IMR-90 (cell line): ENCODE results near the gene WNT7B. TPM values are rescaled to one million over a fixed set of nuclear protein-coding genes. Genes with fewer than 3 reads are reported as not detected.

Experiments used
- ATAC-seq: fragments of 200-7000 bp; cut with Tn5 transposase; 2 replicates; pipeline ENCODE4 v1.9.1; 2020; ENCODE audit warnings: low read depth, mild to moderate bottlenecking, moderate library complexity
- BruUV-seq: library from RNA; stranded (reverse); fragments of 400-500 nt; replicated peaks from 2 replicates; lab custom pipeline; 2021; lab: Mats Ljungman, UMichigan
- CTCF ChIA-PET: fragments of 300-600 bp; formaldehyde crosslinking; extraction: SDS; loops from one replicate; lab custom pipeline; 2021; ENCODE audit warnings: antibody characterized with exemption; lab: Yijun Ruan, JAX
- POLR2A ChIA-PET: fragments of 300-600 bp; sonication (Branson Sonifier 250); formaldehyde crosslinking; loops from one replicate; lab custom pipeline; 2022; ENCODE audit warnings: antibody characterized with exemption; ENCODE audit not compliant: unreplicated experiment; lab: Charles Lee
- DNase-seq: peaks from one replicate; pipeline ENCODE4 v3.0.0; 2013
- H2AFZ ChIP-seq: replicated peaks from 2 replicates; pipeline ENCODE3; 2013; ENCODE audit warnings: low read length, mild to moderate bottlenecking; ENCODE audit not compliant: poor library complexity
- H2AK5ac ChIP-seq: 2 replicates; pipeline ENCODE4 v1.6.1; 2013; ENCODE audit warnings: low read depth, low read length, inconsistent platforms
- H2AK9ac ChIP-seq: replicated peaks from 2 replicates; pipeline ENCODE3; 2013; ENCODE audit warnings: mild to moderate bottlenecking, low read depth, low read length, moderate library complexity; ENCODE audit not compliant: poor library complexity
- H2BK120ac ChIP-seq: 2 replicates; pipeline ENCODE4 v1.6.1; 2013; ENCODE audit warnings: low read depth, low read length, inconsistent platforms
- H2BK15ac ChIP-seq: 3 replicates; pipeline ENCODE4 v1.6.1; 2013; ENCODE audit warnings: low read depth, low read length, inconsistent platforms
- H2BK20ac ChIP-seq: 2 replicates; pipeline ENCODE4 v1.6.1; 2013; ENCODE audit warnings: low read depth, mild to moderate bottlenecking, inconsistent platforms, low read length, moderate library complexity
- H2BK5ac ChIP-seq: 2 replicates; pipeline ENCODE4 v1.6.1; 2013; ENCODE audit warnings: mild to moderate bottlenecking, low read depth, low read length, inconsistent platforms; ENCODE audit not compliant: poor library complexity, severe bottlenecking
- H3K14ac ChIP-seq: replicated peaks from 2 replicates; pipeline ENCODE4 v1.6.1; 2013; ENCODE audit warnings: low read depth, low read length, inconsistent platforms
- H3K18ac ChIP-seq: 2 replicates; pipeline ENCODE4 v1.6.1; 2013; ENCODE audit warnings: low read depth, low read length, control low read depth
- H3K23ac ChIP-seq: 2 replicates; pipeline ENCODE4 v1.6.1; 2013; ENCODE audit warnings: low read depth, low read length, inconsistent platforms
- H3K27ac ChIP-seq: 2 replicates; pipeline ENCODE4 v1.5.1; 2013; ENCODE audit warnings: mild to moderate bottlenecking, control low read depth, low read length; ENCODE audit not compliant: insufficient read depth
- H3K27me3 ChIP-seq: 2 replicates; pipeline ENCODE4 v1.6.1; 2013; ENCODE audit warnings: low read length; ENCODE audit not compliant: control insufficient read depth, insufficient read depth
- H3K36me3 ChIP-seq: 2 replicates; pipeline ENCODE4 v1.6.1; 2013; ENCODE audit warnings: low read length, mixed read lengths; ENCODE audit not compliant: control insufficient read depth, insufficient read depth
- H3K4ac ChIP-seq: 2 replicates; pipeline ENCODE4 v1.6.1; 2013; ENCODE audit warnings: low read depth, low read length, inconsistent platforms
- H3K4me1 ChIP-seq: 2 replicates; pipeline ENCODE4 v1.6.1; 2013; ENCODE audit warnings: low read length, mixed read lengths; ENCODE audit not compliant: control insufficient read depth, insufficient read depth
- H3K4me2 ChIP-seq: 2 replicates; pipeline ENCODE4 v1.6.1; 2013; ENCODE audit warnings: low read depth, mild to moderate bottlenecking, control low read depth, low read length, moderate library complexity
- H3K4me3 ChIP-seq: 2 replicates; pipeline ENCODE4 v1.5.1; 2013; ENCODE audit warnings: low read depth, mild to moderate bottlenecking, control low read depth, low read length, moderate library complexity; ENCODE audit not compliant: insufficient read depth
- H3K56ac ChIP-seq: 2 replicates; pipeline ENCODE4 v1.6.1; 2013; ENCODE audit warnings: low read length, inconsistent platforms; ENCODE audit not compliant: insufficient read depth; ENCODE audit errors: extremely low read depth
- H3K79me1 ChIP-seq, 2 experiments: 2 replicates each; pipeline ENCODE4 v1.6.1; 2013; ENCODE audit warnings: low read length in 2 of 2, inconsistent platforms in 1 of 2, low read depth in 1 of 2
- H3K9ac ChIP-seq: 2 replicates; pipeline ENCODE4 v1.6.1; 2013; ENCODE audit warnings: low read depth, low read length, control low read depth
- H3K9me1 ChIP-seq: 2 replicates; pipeline ENCODE4 v1.6.1; 2013; ENCODE audit warnings: low read length, inconsistent platforms; ENCODE audit not compliant: insufficient read depth
- H3K9me3 ChIP-seq: 2 replicates; pipeline ENCODE4 v1.6.1; 2013; ENCODE audit warnings: low read length; ENCODE audit not compliant: control insufficient read depth, insufficient read depth
- H4K20me1 ChIP-seq: 2 replicates; pipeline ENCODE4 v1.6.1; 2013; ENCODE audit warnings: low read length, inconsistent platforms; ENCODE audit not compliant: insufficient read depth
- H4K5ac ChIP-seq: 2 replicates; pipeline ENCODE4 v1.6.1; 2013; ENCODE audit warnings: mild to moderate bottlenecking, low read depth, low read length, control low read depth
- H4K8ac ChIP-seq, 2 experiments: 2 replicates each; pipeline ENCODE4 v1.6.1; 2013; ENCODE audit warnings: low read depth in 2 of 2, low read length in 2 of 2, control low read depth in 1 of 2, inconsistent platforms in 1 of 2
- H4K91ac ChIP-seq: 2 replicates; pipeline ENCODE4 v1.6.1; 2013; ENCODE audit warnings: low read depth, low read length, inconsistent platforms; ENCODE audit not compliant: insufficient read depth
- BHLHE40 ChIP-seq: fragments of 150-350 bp; IDR thresholded peaks from 2 replicates; pipeline ENCODE4 v1.6.1; 2016; ENCODE audit warnings: mild to moderate bottlenecking, low read depth, low read length
- CEBPB ChIP-seq: IDR thresholded peaks from 2 replicates; pipeline ENCODE4 v1.6.1; 2012; ENCODE audit warnings: low read depth, low read length, improper control_type of control experiment
- CHD1 ChIP-seq: IDR thresholded peaks from 2 replicates; pipeline ENCODE4 v1.6.1; 2012; ENCODE audit warnings: low read depth, low read length, improper control_type of control experiment
- ELK1 ChIP-seq: fragments of 150-350 bp; IDR thresholded peaks from 2 replicates; pipeline ENCODE4 v1.6.1; 2016; ENCODE audit warnings: low read depth, mild to moderate bottlenecking, low read length, moderate library complexity, borderline replicate concordance
- MAFK ChIP-seq: IDR thresholded peaks from 2 replicates; pipeline ENCODE4 v1.6.1; 2012; ENCODE audit warnings: low read depth, low read length, improper control_type of control experiment
- MAZ ChIP-seq: IDR thresholded peaks from 2 replicates; pipeline ENCODE4 v1.6.1; 2012; ENCODE audit warnings: low read depth, mild to moderate bottlenecking, low read length, improper control_type of control experiment, moderate library complexity, borderline replicate concordance
- MXI1 ChIP-seq: IDR thresholded peaks from 2 replicates; pipeline ENCODE4 v1.6.1; 2012; ENCODE audit warnings: low read depth, mild to moderate bottlenecking, low read length, moderate library complexity, borderline replicate concordance
- RCOR1 ChIP-seq: IDR thresholded peaks from 2 replicates; pipeline ENCODE4 v1.6.1; 2012; ENCODE audit warnings: mild to moderate bottlenecking, low read length, improper control_type of control experiment; ENCODE audit not compliant: insufficient replicate concordance
- WGBS, 2 experiments: methylation state at CpG; one replicate each; pipeline versions ENCODE4 v1.1.5 to v1.1.7; 2013; ENCODE audit warnings: missing lambda C conversion rate in 2 of 2; ENCODE audit not compliant: insufficient read length in 1 of 2; ENCODE audit errors: extremely low coverage in 2 of 2; 5-methylcytosine and 5-hydroxymethylcytosine counted together
- dilution Hi-C: fragments of 300-500 bp; cut with HindIII; formaldehyde crosslinking; loops from one replicate; pipeline ENCODE4 v1.14.3; 2018; ENCODE audit warnings: low sequenced_read_pairs; ENCODE audit not compliant: unreplicated experiment
- in situ Hi-C: fragments of 300-500 bp; cut with MboI; formaldehyde crosslinking; loops from 3 replicates; pipeline ENCODE4 v1.14.3; 2019; ENCODE audit warnings: low sequenced_read_pairs, inconsistent platforms, mixed read lengths
- intact Hi-C: fragments of 100-400 bp; cut with micrococcal nuclease; formaldehyde crosslinking; loops from 2 replicates; pipeline ENCODE4 v1.10.0; 2022
- polyA plus RNA-seq, 3 experiments: library from polyadenylated mRNA; depleted of rRNA; stranded (reverse); fragments of >200 nt; gene quantifications; 2 replicates each; pipeline ENCODE4 v1.2.3, GENCODE V29; 2012; ENCODE audit warnings: low replicate concordance in 1 of 3
- total RNA-seq: library from RNA; depleted of rRNA; stranded (reverse); fragments of >200 nt; gene quantifications from 2 replicates; pipeline ENCODE4 v1.2.3, GENCODE V29; 2012

Gene WNT7B
- total and polyA plus RNA-seq, 2 of the 4 experiments (the other 2 are of a cell fraction) = under 0.01 to 0.15 TPM

- Histone ChIP-seq H3K4ac (no peak overlapping the region), H3K23ac (no peak overlapping the region), H4K91ac (no peak overlapping the region), H2BK5ac (no peak overlapping the region), H3K14ac (no peak overlapping the region), H4K20me1 (no peaks in the 10 kb centered on the region; the same call in none of the 2 replicates), H3K27ac (no peak overlapping the region), H3K4me1 (no peaks in the 10 kb centered on the region), H2BK20ac (no peak overlapping the region), H3K9me1 (no peaks in the 10 kb centered on the region; the same call in 1 of the 2 replicates), H3K56ac (no peak overlapping the region), H2AK9ac (no peak overlapping the region), H3K27me3 (peaks cover 27% of the 10 kb centered on the region), H4K5ac (no peak overlapping the region), H4K8ac (no peak overlapping the region), H2AK5ac (no peak overlapping the region), H2BK120ac (no peak overlapping the region), H3K9me3 (no peaks in the 10 kb centered on the region), H2AFZ (no peak overlapping the region), H2BK15ac (no peak overlapping the region), H3K4me3 (no peak overlapping the region), H3K4me2 (no peak overlapping the region), H3K18ac (no peak overlapping the region), H3K79me1 (no peaks in the 10 kb centered on the region), H3K9ac (no peak overlapping the region), H3K36me3 (no peaks in the 10 kb centered on the region)
- dilution Hi-C loops = no loop called here
- BruUV-seq = no TSS peak
- intact Hi-C loops = no loop called here
- ChIA-PET POLR2A (no interaction called here), CTCF (no interaction called here)
- DNase-seq (no peak), ATAC-seq (no peak)
- in situ Hi-C loops = no loop called here
- 72% methylated on average over 6 of the region's 12 CpGs; no CpG with 5 or more reads in 1 of the 2 experiments for WGBS, 2 experiments
- no peak for TF ChIP-seq MXI1
- no peak for TF ChIP-seq BHLHE40
- no peak for TF ChIP-seq MAZ
- no peak for TF ChIP-seq CEBPB
- no peak for TF ChIP-seq RCOR1
- no peak for TF ChIP-seq ELK1
- TF ChIP-seq MAFK = no peak
- no peak for TF ChIP-seq CHD1
These were observed 24.4 kb downstream of the WNT7B start for GRCh38 chr22:45952553-45952952.
